GM21515 (cell line): Measurements from ENCODE around the gene GNAT3.

ENCODE experiments used
- ATAC-seq: cut with Tn5 transposase; IDR thresholded peaks from one replicate; pipeline ENCODE4 v1.9.1; 2021; ENCODE audit not compliant: unreplicated experiment

Gene GNAT3

DNA sequence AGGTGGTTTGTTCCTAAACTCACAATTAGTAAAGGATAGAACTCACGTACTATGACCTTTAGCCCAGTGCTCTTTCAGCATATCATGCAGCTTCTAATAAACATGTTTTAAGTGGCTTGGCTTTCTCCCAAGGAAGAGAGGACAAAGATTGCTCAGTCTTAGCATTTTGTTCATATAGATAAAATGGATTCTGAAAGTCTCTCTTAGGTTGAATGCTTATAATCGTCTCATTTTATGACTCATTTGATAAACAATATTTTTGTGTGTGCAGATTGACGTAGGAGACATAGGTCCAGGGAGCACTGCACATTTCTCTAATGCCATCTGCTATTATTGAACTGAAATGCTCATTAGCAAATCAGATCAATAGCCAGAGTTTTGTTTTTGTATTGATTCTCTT lies 44.8 kb downstream of the GNAT3 start:
- ATAC-seq: no peak

GRCh38 chr7:80466636-80467035 lies 45.2 kb downstream of the GNAT3 start:
- ATAC-seq: no peak

- ATAC-seq: no peak
Measured at GRCh38 chr7:80464211-80464610, 47.7 kb downstream of the GNAT3 start.

- ATAC-seq: no peak
Measured at GRCh38 chr7:80463272-80463920, 48.5 kb downstream of the GNAT3 start.

DNA sequence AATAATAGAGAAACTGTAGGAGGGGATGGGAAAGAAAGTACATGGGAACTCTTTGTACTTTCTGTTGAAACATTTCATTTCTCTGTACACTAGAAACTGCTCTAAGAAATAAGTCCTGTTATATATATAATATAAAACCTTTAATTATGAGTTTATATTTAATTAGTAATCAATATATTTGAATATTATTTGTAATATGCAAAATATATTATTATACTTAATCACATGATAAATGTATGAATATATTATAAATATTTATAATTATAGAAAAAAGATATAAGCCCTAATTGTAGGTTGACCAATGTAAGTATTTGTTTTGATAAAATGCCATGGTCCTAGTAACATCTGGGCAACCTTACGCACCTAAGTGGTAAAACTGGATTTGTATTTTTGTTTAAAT lies 51.0 kb downstream of the GNAT3 start:
- ATAC-seq: no peak

DNA sequence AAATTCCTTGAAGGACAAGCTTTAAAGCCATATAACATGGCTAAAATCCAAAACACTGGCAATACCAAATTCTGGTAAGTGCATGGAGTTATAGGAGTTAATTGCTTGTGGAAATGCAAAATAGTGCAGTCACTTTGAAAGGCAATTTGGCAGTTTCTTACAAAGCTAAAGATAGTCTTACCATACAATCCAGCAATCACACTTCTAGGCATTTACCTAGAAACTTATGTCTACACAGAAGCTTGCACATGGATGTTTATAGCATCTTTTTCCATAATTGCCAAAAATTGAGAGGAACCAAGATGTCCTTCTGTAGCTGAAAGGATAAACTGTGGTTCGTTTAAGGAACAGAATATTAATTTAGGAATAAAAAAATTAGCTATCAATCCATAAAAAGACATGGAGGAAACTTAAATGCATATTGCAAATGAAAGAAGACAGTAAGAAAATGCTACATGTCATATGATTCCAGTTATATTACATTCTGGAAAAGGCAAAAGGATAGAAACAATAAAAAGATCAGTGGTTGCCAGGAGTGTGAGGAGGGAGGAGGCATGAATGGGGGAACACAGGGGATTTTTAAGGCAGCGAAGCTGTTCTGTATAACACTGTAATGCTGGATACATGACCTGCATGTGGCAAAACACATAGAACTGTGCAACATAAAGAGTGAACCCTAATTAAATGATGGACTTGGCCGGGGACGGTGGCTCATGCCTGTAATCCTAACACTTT lies 51.9 kb downstream of the GNAT3 start:
- ATAC-seq: no peak

GRCh38 chr7:80458822-80459725 lies 52.8 kb downstream of the GNAT3 start:
- ATAC-seq: no peak

GRCh38 chr7:80453699-80454340 lies 58.0 kb downstream of the GNAT3 start:
- no peak for ATAC-seq

GRCh38 chr7:80450621-80451308 lies 61.1 kb downstream of the GNAT3 start:
- no peak for ATAC-seq

DNA sequence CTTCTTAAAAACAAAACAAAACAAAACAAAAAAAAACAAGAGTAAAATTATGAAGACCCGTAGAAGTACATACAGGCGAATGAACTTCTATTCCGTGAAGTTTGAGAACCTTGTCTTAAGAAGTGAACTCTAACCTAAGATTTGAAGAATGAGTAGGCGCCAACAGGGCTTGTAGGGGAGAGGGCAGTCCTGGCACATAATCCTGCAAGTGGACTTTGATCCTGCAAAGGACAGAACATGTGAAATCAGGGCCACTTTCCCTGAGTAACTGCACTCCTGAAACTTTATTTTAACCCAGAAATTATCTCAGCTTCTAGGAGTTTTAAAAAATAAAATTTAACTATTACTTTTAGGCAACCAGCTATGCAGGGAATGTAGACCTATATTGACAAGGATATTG lies 62.0 kb downstream of the GNAT3 start:
- ATAC-seq: no peak

GRCh38 chr7:80445351-80445750 lies 66.5 kb downstream of the GNAT3 start:
- ATAC-seq: no peak

DNA sequence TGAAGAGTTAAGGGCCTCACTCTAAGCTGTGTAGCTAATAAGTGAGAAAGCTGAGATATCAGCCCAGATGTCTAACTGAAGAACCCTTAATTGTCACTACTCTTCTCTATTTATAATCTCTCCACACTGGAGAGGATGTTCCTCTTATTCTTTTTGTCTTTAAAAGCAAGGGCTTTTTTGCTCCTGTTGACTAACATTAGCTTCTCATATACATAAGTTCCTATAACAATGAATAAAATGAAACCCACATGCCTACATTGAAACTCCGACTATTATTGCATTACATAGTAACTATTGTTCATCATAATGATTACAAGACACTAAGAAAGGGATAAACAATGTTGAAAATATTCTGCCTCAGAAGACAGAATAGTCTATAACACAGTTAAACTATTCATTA lies 67.1 kb downstream of the GNAT3 start:
- no peak for ATAC-seq

DNA sequence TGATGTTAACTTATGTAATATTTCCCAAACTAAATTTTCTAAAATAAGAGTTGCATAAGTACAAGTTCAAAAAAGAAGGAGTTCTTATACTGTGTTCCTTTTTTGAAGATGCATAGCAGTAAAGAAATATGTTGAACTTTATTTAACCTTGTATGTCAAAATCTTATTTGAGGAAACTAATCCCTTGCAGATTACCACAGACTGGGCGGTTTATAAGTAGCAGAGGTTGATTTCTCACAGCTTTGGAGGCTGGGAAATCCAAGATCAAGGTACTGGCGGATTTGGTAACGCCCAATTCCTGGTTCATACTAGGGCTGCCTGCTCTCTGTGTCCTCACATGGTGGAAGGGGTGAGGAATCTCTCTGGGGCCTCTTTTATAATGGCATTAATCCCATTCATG lies 68.5 kb downstream of the GNAT3 start:
- ATAC-seq: no peak

- no peak for ATAC-seq
Measured at GRCh38 chr7:80440883-80441282, 71.0 kb downstream of the GNAT3 start.

DNA sequence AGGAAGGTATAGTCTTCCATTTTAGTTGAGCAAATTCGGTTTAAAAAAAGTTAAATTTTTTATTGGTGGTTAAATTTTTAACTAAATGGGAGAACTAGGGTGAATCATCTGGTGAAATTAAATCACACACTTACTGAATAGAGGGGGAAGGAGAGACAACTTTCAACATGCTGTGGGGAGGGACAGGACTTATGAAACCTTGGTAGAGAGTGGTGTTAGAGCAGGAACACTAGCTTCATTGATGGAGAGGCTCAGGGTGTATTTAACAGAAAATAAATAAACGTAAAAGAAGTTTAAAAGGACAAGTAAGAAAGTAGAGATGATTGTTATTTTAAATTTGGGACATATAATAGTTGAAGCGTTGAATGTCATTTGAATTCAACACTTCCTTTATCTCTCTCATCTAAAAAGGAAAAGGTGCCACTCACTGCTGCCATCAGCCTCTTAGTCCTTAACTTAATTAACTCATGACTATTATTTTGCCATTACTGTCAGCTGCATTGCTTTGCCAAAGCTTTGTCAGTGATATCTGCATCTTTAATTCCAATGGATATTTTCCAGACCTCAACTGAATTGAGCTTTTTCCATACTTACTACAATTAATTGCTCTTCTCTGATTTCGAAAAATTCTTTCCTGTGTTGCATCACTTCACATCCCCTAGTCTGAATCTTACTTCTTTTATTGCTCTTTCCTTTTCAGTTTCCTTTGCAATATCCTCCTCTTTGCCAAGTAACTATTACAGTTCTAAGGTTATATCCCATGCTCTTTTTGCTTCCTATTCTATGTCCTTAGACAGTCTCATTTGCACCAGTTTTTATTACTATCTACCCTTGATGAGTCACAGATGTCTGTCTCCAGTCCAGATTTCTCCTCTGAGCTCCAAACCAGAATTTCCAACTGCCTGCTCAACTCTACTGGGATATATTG lies 71.7 kb downstream of the GNAT3 start:
- ATAC-seq: no peak

GRCh38 chr7:80435521-80435920 lies 76.3 kb downstream of the GNAT3 start:
- no peak for ATAC-seq

DNA sequence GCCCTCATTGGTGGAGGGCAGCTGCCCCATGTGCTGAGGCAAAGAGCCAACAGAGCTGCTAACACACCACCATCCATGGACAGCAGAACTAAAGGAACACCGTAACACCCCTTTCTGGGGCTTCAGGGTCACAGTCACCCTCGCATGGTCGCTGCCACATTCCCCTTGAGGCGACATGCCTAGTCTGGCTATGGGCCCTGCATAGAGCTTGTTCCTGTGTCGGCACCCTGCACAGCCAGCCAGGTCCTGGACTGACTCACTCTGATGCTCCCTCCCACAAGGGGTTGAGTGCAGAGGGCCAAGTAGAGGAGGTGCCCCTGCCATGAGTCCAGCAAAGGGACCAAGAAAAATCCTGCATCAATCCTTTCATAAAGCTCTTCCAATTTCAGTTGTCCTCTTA lies 77.8 kb downstream of the GNAT3 start:
- no peak for ATAC-seq

- ATAC-seq: no peak
Measured at GRCh38 chr7:80432166-80432565, 79.7 kb downstream of the GNAT3 start.

DNA sequence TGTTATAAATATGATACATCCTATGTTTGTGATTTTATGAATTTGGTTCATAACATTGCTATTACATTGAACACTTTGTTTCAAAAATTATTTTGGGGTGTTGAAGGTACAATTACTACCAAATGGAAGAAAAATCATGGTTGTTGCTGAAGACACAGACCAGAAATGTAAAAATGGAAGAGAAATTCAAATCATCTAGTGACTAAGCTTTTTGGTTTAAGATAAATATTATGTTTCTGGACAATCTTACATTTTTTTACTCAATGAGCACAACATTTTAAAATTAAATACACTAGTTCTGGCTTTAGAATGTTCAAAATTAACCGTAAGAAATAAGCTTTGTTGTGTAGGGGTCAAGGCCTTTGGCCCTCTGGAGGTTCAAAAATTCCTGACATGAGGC lies 82.7 kb downstream of the GNAT3 start:
- ATAC-seq: no peak
